GM12872 (cell line): ENCODE measurements around the gene FAM98C.
A peak's percentile ranks its signal among the peaks of the same experiment; 100 is the strongest.

ENCODE experiments used
- CTCF ChIP-seq: IDR thresholded peaks from 3 replicates; pipeline ENCODE4 v1.5.1; 2011; ENCODE audit warnings: low read depth, mild to moderate bottlenecking, low read length, moderate library complexity; ENCODE audit not compliant: insufficient read depth

FAM98C gene

GRCh38 chr19:38383184-38383583 is 19.7 kb upstream of the FAM98C start:
- no peak for TF ChIP-seq CTCF

- TF ChIP-seq CTCF, result no peak
Observed at GRCh38 chr19:38383743-38384142, 19.1 kb upstream of the FAM98C start.

GRCh38 chr19:38384209-38385027 is 18.5 kb upstream of the FAM98C start:
- 0 out of 3 replicates have a peak, but pooled peaks have one; percentile 13 for TF ChIP-seq CTCF

GRCh38 chr19:38385057-38385803 is 17.7 kb upstream of the FAM98C start:
- no peak for TF ChIP-seq CTCF

GRCh38 chr19:38385804-38386257 is 17.1 kb upstream of the FAM98C start:
- TF ChIP-seq CTCF, result no peak

- TF ChIP-seq CTCF, result no peak
Observed at GRCh38 chr19:38386300-38386970, 16.5 kb upstream of the FAM98C start.

GRCh38 chr19:38386971-38387549 is 15.8 kb upstream of the FAM98C start:
- TF ChIP-seq CTCF, result no peak
